ENCODE results near the gene KIAA1671.

- TF ChIP-seq CTCF (conservative IDR thresholded peaks at IDR 0.05; ENCODE audit: low read depth, low read length): no peak
- TF ChIP-seq, protein P1, sequence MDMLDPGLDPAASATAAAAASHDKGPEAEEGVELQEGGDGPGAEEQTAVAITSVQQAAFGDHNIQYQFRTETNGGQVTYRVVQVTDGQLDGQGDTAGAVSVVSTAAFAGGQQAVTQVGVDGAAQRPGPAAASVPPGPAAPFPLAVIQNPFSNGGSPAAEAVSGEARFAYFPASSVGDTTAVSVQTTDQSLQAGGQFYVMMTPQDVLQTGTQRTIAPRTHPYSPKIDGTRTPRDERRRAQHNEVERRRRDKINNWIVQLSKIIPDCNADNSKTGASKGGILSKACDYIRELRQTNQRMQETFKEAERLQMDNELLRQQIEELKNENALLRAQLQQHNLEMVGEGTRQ (IDR thresholded peaks at IDR 0.05; ENCODE audit: low read depth, low read length): no peak
- no peak for TF ChIP-seq MAFK (IDR thresholded peaks at IDR 0.05; ENCODE audit: low read depth, low read length)
These were observed 219.6 kb downstream of the KIAA1671 start for GRCh38 chr22:25172153-25172552.
